Measurements from ENCODE around the gene ICA1.

The ICA1 gene

DNA sequence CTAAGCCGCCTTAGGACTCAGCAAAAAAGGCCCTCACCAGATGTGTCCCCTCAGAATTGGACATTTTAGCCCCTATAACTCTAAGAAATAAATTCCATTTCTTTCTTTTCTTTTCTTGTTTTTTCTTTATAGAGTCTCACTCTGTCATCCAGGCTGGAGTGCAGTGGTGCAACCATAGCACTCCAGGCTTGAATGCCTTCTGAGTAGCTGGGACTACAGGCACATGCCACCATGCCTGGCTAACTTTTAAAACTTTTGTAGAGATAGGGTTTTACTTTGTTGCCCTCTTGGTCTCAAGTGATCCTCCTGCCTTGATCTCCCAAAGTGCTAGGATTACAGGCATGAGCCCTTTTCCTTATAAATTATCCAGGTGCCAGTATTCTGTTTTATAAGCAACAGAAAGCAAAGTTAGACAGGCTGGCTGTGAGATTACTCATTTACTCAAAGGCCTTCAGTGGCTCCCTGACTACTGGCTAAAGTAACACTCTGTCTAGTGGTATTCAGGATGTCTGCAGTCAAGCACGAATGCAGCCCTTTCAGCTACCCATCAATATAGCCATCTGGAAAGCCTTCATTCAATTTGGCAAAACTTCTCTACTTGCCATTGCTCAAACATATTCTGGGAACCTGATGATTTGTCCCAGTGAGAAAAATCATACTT is 128.6 kb downstream of the ICA1 start:
- no peak for FAIRE-seq
- DNase-seq (ENCODE audit: low spot score) = no peak

DNA sequence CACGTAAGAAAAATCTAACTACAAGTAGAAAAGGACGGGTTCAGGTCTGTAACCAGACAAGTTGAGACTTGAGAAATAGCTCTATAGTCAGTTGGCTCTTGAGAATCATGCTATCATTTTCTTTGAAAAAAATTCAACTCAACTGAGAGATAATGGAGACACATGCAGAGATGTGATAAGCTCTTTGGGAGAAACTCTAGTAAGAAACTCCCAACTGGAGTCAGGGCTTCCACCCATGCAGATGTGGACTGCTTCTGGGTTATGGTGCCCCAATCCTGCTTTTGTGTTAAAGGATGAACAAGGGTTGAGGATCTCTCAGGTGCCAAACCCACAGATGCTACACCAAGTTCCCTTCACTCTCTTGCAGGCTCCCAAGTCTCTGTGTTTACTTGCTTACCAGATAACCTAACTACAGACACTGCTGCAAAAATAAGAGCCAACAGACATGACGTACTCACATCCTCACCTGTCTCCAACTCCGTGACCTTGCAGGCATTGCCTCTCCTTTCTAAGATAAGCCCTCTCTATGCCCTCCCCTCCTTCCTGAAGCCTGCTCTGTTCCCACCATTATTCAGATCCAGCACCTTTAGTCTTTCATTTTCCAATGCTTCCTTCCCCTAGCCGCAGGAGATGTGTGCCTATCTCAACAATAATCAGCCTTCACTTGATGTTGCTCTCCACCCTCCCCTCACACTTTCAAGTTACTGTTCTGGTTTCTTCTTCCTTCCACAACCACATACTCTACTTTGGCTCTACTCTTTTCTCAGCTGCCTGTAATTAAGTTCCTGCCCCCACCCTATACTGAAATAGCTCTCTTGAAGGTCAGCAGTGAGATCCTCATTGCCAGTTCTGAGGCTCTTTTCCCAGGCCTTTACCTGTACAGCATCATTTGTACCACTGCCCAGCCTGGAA is 130.0 kb downstream of the ICA1 start:
- FAIRE-seq = no peak
- DNase-seq (ENCODE audit: low spot score) = no peak

DNA sequence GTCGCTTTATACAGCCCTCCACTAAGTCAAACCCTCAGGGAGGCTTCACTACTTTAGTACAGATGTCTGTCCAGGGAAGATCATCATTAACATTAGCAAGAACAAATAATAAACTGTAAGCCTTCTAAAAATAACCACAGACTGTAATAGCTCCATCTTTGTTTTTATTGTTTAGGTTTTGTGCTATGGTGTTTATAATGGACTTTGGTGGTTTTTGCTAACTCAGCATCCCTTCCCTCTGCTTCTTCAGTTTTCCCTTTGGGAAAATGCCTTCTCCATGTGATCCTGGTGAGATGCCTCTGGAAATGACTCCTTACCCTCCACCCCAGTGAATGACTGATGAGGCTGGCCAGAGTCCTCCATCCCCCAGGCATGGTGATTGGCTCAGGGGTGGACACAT is 131.3 kb downstream of the ICA1 start:
- no peak for FAIRE-seq
- no peak for DNase-seq (ENCODE audit: low spot score)

DNA sequence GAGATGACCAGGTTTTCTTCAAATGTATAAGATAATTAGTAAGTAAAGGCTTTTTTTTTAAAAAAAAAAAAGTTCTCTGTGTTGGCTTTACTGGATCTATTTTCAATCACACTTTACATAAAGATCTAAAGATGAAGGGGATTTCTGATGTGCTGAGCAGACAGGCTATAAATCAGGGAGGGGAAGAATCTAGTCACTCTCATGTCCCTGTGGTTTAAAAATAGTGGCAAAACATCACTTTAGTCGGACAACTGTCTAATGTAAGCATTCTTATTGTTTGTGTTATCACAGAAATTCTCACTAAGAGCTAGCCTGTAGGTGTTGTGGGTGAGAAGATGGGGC is 132.7 kb downstream of the ICA1 start:
- no peak for DNase-seq (ENCODE audit: low spot score)
- FAIRE-seq = no peak

DNA sequence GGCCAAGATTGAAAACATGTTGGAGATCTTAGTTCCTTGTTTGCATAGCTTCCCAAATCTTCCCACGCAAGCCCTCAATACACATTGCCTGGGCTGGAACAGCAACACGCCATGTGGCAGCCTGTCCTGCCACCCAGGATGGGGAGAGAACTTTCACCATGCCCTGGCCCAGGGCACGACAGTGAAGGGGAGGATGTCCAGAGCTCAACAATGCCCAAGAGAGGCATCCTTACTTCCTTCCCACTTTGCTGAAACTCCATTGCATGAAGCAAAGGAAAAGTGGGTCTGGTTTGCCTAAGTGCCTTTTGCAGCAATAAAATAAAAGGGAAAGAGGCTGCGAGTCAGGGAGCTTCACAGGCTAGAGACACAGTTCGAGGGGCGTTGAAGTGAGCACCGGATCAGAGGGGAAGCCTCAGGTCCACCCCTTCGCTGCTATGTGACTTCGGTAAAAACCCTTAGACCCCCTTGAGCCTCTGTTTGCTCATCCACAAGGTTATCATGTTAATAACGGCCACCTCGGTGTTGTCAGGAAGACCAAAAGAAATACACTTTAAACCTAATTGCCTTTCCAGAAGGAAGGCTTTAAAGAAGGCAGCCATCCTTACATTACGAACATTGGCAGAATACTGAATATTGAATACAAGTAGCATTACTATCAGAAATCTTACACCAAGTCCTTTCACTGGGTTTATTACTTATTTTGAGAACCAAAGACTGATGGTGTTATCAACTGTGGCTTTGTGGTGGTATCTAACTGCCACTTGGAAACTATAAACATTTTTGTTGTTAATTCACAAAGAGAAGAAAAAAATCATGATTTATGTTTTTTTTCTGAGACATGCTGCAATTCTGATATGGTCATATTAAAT is 133.3 kb downstream of the ICA1 start:
- DNase-seq (ENCODE audit: low spot score) (no peak), FAIRE-seq (peak; percentile 30)

DNA sequence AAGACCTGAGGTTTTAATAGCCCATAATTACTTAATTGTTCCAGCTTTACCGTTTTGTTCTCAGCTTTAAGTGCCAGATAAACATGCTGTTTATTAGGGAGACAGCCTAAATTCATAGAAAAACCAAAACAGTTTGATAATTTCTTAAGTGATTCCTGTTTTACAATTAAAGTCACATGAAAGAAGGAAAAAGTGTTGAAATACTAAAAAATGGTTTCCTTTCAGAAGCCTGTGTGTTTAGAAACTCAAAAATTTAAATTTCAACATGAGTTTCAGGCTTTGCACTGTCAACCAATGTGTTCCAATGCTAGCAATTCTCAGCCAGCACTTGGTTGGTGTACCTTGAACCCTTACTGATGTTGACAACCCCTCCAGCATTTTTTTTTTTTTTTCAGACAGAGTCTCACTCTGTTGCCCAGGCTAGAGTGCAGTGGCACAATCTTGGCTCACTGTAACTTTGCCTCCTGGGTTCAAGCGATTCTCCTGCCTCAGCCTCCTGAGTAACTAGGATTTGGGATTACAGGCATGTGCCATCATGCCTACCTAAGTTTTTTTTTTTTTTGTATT is 135.3 kb downstream of the ICA1 start:
- FAIRE-seq = no peak

DNA sequence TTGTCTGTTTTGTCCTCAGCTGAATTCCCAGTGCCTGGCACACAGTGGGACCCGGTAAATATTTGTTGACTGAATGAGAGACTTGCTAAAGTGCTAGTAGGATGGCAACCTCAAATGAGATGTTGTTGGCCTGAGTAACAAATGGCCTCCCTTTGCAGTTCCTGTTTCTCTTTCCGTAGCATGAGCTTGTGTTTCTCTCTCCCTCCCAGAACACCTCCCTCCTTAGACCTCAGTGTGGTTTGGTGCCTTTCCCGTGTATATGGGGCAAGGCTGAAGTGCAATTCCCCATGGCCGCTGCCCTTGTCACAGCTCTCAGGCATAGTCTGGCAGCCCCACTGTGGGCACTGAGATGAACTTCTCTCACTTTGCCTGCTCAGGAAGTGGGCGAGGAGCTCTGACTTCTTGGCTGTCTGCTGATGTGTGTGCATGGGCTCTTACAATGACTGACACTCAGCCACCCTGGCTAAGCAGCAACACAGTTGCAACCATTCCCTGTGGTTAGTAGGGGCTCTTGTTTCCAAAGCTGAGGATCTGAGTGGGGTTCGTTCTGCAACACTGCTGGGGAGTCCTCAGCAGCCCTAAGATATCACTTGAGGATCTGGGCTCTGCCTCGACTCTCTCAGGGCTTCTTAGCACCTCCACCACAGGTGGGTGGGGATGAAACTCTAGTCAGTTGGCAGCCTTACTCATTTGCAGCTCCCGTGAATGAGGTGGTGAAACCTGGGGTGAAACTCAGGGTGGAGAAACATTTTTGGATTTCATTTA is 136.1 kb downstream of the ICA1 start:
- peak; percentile 52 for FAIRE-seq

More for the DNA sequence above, 135.3 kb downstream of the ICA1 start:
- DNase-seq (ENCODE audit: low spot score) = no peak

DNA sequence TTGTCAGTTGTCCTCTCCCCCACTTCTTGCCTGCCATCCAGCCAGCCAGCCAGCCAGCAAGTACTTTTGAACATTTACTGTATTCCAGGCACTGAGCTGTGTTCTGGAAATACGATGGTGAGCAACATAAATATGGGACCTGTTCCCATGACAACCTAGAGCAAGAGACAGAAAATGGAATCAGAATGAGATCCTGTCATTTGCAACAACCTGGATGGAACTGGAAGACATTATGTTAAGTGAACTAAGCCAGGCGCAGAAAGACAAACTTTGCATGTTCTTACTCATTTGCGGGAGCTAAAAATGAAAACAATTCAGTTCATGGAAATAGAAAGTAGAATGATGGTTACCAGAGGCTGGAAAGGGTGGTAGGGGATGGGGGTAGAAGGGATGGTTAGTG is 140.7 kb downstream of the ICA1 start:
- no peak for DNase-seq (ENCODE audit: low spot score)
- FAIRE-seq = no peak

More for the DNA sequence above, 136.1 kb downstream of the ICA1 start:
- no peak for DNase-seq (ENCODE audit: low spot score)

DNA sequence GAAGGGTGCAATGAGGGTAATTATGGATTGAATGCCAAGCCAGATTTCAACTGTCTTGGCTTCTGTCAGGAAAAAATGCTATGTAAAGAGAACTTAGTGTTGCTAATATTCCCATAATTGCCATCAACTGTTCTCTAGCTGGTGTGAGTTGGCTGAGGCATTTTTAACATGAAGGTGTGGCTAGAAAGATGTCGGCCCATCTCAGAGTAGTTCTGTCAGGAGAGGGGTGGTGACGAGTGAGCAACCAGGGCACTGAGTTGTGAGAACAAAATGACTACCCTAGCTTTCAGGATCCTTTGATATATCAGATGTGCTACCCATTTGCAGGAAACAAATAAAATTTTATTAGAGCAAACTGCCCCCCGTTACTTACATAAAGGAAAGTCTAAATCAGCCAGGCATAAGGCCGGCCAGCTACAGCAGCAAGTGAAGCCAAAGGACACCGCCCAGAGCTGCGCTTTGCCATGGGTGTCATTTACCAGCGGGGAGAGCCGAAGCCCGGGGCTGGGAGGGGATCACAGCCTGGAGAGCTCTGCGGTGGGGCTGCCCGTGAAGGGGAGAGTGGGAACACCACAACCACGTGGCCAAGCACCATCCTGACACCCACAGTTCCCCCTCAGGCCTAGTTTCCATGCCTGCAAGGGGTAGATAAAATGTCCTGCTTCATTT is 141.4 kb downstream of the ICA1 start:
- no peak for FAIRE-seq

DNA sequence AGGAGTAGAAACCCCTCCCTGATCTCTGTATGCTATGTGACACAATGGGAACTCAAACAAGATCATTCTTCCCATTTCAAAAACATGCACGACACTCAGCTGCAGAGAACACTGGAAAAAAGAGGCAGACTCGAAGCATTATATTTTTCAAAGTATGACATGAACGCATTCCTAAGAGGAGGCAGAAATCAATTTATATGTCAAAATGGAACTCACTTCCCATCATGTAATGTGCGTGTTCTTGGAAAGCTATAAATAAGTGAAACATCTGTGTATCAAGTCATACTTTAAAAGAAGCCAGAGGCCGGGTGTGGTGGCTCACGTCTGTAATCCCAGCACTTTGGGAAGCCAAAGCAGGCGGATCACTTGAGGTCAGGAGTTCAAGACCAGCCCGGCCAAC is 142.7 kb downstream of the ICA1 start:
- DNase-seq (ENCODE audit: low spot score) (no peak), FAIRE-seq (no peak)

More for the DNA sequence above, 141.4 kb downstream of the ICA1 start:
- no peak for DNase-seq (ENCODE audit: low spot score)

DNA sequence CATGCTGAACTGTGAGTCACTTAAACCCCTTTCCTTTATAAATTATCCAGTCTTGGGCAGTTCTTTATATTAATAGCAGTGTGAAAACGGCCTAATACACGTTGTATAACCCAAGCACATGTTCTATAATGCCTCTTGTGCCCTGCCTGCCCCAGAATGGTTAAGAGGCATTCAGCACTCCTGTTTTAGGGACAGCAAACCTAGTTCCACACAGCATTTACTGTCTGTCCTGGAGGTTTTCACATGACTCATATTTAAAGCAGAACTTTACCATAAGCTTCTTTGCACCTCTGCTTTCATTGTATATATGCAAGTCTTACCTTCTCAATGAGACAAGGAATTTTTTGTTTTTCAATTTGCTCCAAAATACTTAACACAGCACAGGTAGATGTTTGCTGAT is 144.8 kb downstream of the ICA1 start:
- DNase-seq (ENCODE audit: low spot score) = no peak
- FAIRE-seq = no peak

DNA sequence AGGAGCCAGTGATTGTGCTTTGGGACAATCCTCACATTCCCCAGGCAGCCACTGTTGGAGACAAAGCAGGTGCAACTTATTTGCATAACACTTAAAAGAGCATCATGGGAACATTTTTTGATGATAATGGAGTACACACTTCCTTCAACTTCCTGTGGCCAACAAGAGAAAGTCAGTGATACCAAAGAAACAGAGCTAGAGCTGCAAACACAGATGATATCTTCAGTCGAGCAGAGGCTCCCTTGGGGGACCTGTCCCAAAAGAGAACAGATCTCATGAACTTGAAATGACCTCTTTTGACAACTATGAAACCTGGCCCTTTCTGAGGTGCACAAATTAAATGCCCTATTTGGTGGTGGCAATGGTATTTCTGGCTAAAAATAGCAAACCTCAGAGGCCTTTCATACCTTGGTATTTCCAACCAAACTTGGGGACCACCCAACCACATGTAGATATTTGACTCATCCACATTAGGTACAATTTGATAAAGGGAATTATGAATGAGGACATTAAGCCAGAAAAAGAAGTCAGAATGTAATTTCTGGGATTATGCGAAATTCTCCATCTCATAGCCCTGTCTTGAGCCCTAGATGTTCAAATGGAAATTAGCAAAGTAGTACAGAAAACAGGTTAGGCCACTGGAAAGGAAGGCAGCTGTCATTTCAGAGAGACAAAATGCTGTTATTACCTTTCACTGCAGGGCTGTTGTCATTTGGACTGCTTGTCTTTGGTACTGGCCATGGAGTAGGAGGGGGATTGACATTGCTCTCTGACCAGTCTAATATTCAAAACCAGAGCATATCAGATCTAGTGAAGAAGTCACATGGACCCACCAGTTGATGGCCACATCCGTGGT is 146.2 kb downstream of the ICA1 start:
- no peak for FAIRE-seq

DNA sequence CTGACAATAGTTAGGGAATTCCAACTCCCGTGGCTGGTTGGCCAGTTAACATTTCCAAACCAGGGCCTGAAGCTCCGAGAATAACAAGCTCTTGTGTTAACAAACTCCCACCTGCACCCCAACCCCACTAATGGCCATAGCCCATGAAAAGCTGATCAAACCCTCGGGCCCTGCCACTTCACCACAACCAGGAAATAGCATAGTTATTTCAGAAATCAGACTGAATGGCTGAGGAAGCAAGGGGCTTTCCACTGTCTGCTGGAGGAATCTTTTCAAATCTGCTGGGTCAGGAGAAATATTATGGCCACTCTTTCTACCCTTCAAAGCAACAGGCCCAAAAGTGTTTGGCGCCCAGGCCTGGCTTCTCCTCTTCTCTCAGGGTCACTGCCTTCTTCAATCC is 147.8 kb downstream of the ICA1 start:
- DNase-seq (ENCODE audit: low spot score) (no peak), FAIRE-seq (peak; percentile 40)

More for the DNA sequence above, 146.2 kb downstream of the ICA1 start:
- no peak for DNase-seq (ENCODE audit: low spot score)

DNA sequence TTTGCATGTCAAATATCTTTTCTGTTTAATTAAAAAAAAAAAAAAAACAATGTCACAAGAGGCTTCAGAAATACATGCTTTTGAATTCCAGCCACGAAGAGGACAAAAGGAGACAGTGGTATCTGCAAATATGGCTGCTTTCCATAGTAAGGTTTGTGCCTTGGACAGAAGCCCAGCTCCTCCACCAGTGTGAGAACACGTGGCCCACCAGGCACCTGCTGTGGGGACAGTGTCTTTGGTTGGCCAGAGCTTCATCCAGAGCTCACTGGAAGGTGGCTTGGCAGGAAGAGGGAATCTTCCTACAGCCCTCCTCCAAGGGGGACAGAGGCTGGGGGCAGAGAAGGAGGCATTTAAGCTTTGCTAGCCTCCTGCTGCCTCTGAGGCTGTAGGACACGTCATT is 148.8 kb downstream of the ICA1 start:
- peak; percentile 42 for FAIRE-seq

DNA sequence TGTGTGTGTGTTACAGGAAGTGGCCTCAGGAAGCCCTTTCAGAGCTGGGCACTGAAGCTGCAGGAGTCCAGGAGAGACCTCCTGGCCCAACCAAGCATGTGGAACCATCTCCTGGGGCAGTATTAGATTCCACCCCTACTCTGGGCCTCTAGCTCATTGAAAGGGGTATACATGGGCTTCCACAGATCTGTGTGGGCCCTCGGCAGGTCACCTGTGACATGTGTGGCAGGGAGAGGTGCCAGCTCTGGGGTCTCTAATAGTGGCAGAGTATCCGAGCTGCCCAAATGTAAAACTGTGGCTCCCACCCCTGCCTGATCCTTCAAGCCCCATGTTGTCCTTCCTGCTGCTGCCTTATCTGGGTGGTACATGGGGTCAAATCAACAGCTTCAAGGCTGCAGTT is 149.3 kb downstream of the ICA1 start:
- no peak for FAIRE-seq

More for the DNA sequence above, 148.8 kb downstream of the ICA1 start:
- no peak for DNase-seq (ENCODE audit: low spot score)

DNA sequence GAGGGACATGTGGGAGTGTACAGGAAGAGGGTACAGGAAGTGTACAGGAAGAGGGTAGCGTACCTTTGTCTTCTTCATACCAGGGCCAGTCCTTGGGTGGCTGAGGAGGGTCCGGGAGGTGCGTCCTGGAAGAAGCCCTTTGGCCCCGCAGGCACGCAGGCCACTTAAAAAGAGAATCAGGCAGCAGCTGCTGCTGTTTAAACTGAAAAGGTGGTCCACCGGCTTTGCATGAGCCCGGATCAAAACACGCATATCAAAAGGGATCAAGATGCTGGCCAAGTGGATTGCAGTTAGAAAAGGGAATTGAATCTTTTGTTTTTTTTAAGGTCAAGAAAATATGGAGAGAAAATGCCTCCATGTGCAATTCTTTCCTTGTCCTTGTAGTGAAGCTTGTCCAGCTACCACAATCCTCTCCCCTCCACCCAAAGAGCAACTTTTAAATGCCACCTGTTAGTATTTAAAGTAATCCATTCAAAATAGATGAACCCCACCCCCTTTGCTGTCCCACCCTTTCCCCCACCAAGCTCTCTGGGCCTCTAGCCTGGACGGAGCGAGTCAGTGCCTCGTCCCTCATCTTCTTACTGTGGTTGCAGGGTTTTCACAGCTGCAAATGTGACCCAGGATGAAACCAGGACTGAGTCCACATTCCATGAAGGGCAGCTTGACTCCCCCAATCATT is 150.5 kb downstream of the ICA1 start:
- DNase-seq (ENCODE audit: low spot score) = no peak
- FAIRE-seq = no peak

More for the DNA sequence above, 149.3 kb downstream of the ICA1 start:
- no peak for DNase-seq (ENCODE audit: low spot score)

DNA sequence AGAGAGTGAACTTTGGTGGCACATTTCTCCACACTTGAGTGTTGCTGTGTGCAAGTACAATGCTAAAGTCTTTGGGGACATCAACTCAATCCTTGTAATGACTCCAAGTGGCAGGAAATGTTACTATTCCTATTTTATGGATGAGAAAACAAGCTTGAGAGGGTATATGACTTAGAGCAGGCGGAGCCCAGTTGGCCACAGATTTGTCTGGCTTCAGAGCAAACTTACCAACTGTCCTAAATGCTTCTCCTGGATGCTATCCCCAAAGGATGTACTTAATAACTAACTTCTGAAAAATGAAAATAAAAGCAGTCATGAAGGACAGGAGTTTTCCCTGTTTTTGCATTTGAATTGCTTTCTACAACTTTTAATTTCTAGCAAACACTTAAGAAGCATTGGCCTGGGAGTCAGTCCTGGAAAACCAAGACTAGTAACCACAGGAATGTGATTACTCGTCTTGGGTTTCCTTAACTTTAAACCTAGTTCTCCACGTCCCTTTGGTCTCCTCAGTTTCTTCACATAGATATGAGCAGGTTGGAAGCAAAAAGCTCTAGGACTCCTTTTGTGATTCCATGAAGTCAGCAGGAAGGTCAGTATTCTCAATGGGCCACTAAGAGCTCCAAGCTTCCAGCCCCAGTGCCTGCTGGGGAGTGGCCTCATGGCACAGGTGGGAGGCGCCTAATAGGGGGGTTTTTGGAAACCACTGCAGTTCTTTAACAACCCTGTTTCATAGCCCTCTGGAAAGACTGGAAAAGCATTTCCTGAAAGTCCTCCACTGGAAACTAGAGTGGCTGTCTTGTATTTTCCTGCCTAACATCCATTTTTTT is 152.6 kb downstream of the ICA1 start:
- no peak for FAIRE-seq
- peak; percentile 61 for DNase-seq (ENCODE audit: low spot score)
